GM12878 (cell line): Measurements from ENCODE around the gene SFT2D2. TPM values are rescaled to one million over a fixed set of nuclear protein-coding genes. Genes with fewer than 3 reads are reported as not detected.
"Not testable (repeated sequence)": the region's sequence is repeated elsewhere in the genome, so short reads cannot be mapped to it uniquely, and the experiment has no call there.

Experiments
- ATAC-seq: fragments of 200-7000 bp; cut with Tn5 transposase; 3 replicates; pipeline ENCODE4 v1.9.1; 2020; ENCODE audit warnings: mild to moderate bottlenecking, moderate library complexity
- BruUV-seq: library from RNA; stranded (reverse); fragments of 400-500 nt; replicated peaks from 2 replicates; lab custom pipeline; 2021; lab: Mats Ljungman, UMichigan
- CTCF ChIA-PET: fragments of 300-600 bp; sonication (Branson Sonifier 250); formaldehyde crosslinking; extraction: SDS; loops from one replicate; lab custom pipeline; 2021; ENCODE audit warnings: inconsistent platforms; lab: Yijun Ruan, JAX
- POLR2A ChIA-PET: fragments of 350-600 bp; formaldehyde crosslinking; extraction: SDS; loops from one replicate; lab custom pipeline; 2021; ENCODE audit warnings: inconsistent platforms; lab: Charles Lee
- RAD21 ChIA-PET: fragments of 300-600 bp; sonication (Branson Sonifier 250); formaldehyde crosslinking; loops from one replicate; lab custom pipeline; 2023; ENCODE audit warnings: antibody characterized with exemption; ENCODE audit not compliant: unreplicated experiment; lab: Charles Lee
- SMC1A ChIA-PET: fragments of 300-600 bp; sonication (Branson Sonifier 250); formaldehyde crosslinking; loops from one replicate; lab custom pipeline; 2023; ENCODE audit not compliant: unreplicated experiment, uncharacterized antibody; lab: Charles Lee
- DNase-seq: peaks from one replicate; pipeline ENCODE4 v3.0.0-alpha.2; 2011; ENCODE audit warnings: low read depth, low spot score
- FAIRE-seq: peaks from 3 replicates; lab custom pipeline; 2011; peaks lifted over from hg19 to GRCh38; lab: Jason Lieb, UNC
- H2AFZ ChIP-seq: 2 replicates; pipeline ENCODE4 v1.6.0; 2011; ENCODE audit warnings: low read depth, low read length, control low read depth; ENCODE audit not compliant: control insufficient read depth
- H3K27ac ChIP-seq: 2 replicates; pipeline ENCODE4 v1.5.1; 2011; ENCODE audit warnings: control low read depth; ENCODE audit not compliant: control insufficient read depth, insufficient read depth
- H3K27me3 ChIP-seq, 2 experiments: replicated peaks in 1 of 2; 2 replicates each; pipeline versions ENCODE4 v1.6.0 to v1.6.1; 2011; ENCODE audit warnings: low read length in 1 of 2; ENCODE audit not compliant: control insufficient read depth in 2 of 2, insufficient read depth in 2 of 2
- H3K36me3 ChIP-seq, 2 experiments: 2 replicates each; pipeline ENCODE4 v1.5.1; 2011; ENCODE audit warnings: low read length in 1 of 2; ENCODE audit not compliant: control insufficient read depth in 2 of 2, insufficient read depth in 2 of 2
- H3K4me1 ChIP-seq: 2 replicates; pipeline ENCODE4 v1.6.1; 2011; ENCODE audit warnings: mild to moderate bottlenecking, low read length, moderate library complexity, mixed read lengths; ENCODE audit not compliant: control insufficient read depth, insufficient read depth
- H3K4me2 ChIP-seq: 2 replicates; pipeline ENCODE4 v1.6.0; 2011; ENCODE audit warnings: control low read depth; ENCODE audit not compliant: control insufficient read depth, insufficient read depth
- H3K4me3 ChIP-seq: fragments of 200-600 bp; sonication (generic); 2 replicates; pipeline ENCODE4 v1.5.1; 2016
- H3K79me2 ChIP-seq: 2 replicates; pipeline ENCODE4 v1.6.0; 2011; ENCODE audit warnings: low read length; ENCODE audit not compliant: control insufficient read depth, insufficient read depth
- H3K9ac ChIP-seq: 2 replicates; pipeline ENCODE4 v1.8.0; 2011; ENCODE audit warnings: low read length, control low read depth, mixed read lengths; ENCODE audit not compliant: control insufficient read depth, insufficient read depth
- H3K9me3 ChIP-seq: replicated peaks from 3 replicates; pipeline ENCODE4 v1.5.1; 2011; ENCODE audit warnings: mild to moderate bottlenecking, low read length; ENCODE audit not compliant: control insufficient read depth, insufficient read depth
- H4K20me1 ChIP-seq: 2 replicates; pipeline ENCODE4 v1.6.0; 2011; ENCODE audit not compliant: control insufficient read depth, insufficient read depth
- ATF3 ChIP-seq: IDR thresholded peaks from 2 replicates; pipeline ENCODE4 v1.6.1; 2011; ENCODE audit warnings: low read depth, mild to moderate bottlenecking, low read length, moderate library complexity, borderline replicate concordance; ENCODE audit errors: extremely low read depth
- BHLHE40 ChIP-seq, 2 experiments: fragments of 450-650 bp in 1 of 2; IDR thresholded peaks; 2 replicates each; pipeline ENCODE4 v1.6.1; 2011 to 2017; ENCODE audit warnings: low read depth in 2 of 2, borderline replicate concordance in 1 of 2, improper control_type of control experiment in 1 of 2, low read length in 1 of 2, mild to moderate bottlenecking in 1 of 2
- E2F8 ChIP-seq: fragments of 450-650 bp; IDR thresholded peaks from 2 replicates; pipeline ENCODE4 v1.6.1; 2018; ENCODE audit warnings: mild to moderate bottlenecking, low read depth, moderate library complexity; ENCODE audit not compliant: partially characterized antibody
- GATAD2B ChIP-seq: fragments of 450-650 bp; conservative IDR thresholded peaks from 2 replicates; pipeline ENCODE4 v1.6.1; 2017; ENCODE audit warnings: low read depth, mild to moderate bottlenecking, moderate library complexity
- IRF3 ChIP-seq: fragments of 450-650 bp; IDR thresholded peaks from 2 replicates; pipeline ENCODE4 v1.6.1; 2014; ENCODE audit warnings: mild to moderate bottlenecking
- JUND ChIP-seq: IDR thresholded peaks from 2 replicates; pipeline ENCODE4 v1.6.1; 2012; ENCODE audit warnings: low read depth, mild to moderate bottlenecking, low read length, improper control_type of control experiment, moderate library complexity
- MLLT1 ChIP-seq: fragments of 450-650 bp; IDR thresholded peaks from 2 replicates; pipeline ENCODE4 v1.6.1; 2016; ENCODE audit warnings: mild to moderate bottlenecking
- MXI1 ChIP-seq: fragments of 150-350 bp; IDR thresholded peaks from 2 replicates; pipeline ENCODE4 v1.6.1; 2011; ENCODE audit warnings: low read depth, mild to moderate bottlenecking, inconsistent platforms, low read length, improper control_type of control experiment
- WGBS: methylation state at CpG from one replicate; pipeline ENCODE4 v1.1.6; 2016; ENCODE audit warnings: low lambda C conversion rate; ENCODE audit not compliant: insufficient replicate concordance, insufficient coverage; ENCODE audit errors: missing lambda C conversion rate; 5-methylcytosine and 5-hydroxymethylcytosine counted together
- in situ Hi-C: fragments of 300-500 bp; cut with MboI; formaldehyde crosslinking; loops from 9 replicates; pipeline ENCODE4 v1.14.3; 2018; ENCODE audit warnings: mixed read lengths
- intact Hi-C: fragments of 100-400 bp; cut with micrococcal nuclease; formaldehyde crosslinking; loops from one replicate; pipeline ENCODE4 v1.14.2; 2022; ENCODE audit not compliant: unreplicated experiment
- polyA plus RNA-seq, 11 experiments: library from polyadenylated mRNA; depleted of rRNA in 4 of 11; unstranded in 6 of 11; stranded (reverse) in 5 of 11; fragments of >200 nt; fragmentation: Nextera tagmentation in 4 of 11; fragmentation: Illumina TruSeq in 1 of 11; extraction: Ambion mirVana in 4 of 11; extraction: Trizol in 1 of 11; gene quantifications; 1 replicate in 1 of 11; 2 replicates in 10 of 11; pipeline versions ENCODE4 v1.2.1 to v1.2.3, GENCODE V29; 2011 to 2016; ENCODE audit warnings: inconsistent platforms in 2 of 11, missing spikeins in 2 of 11, low read depth in 1 of 11
- total RNA-seq, 4 experiments: library from RNA; depleted of rRNA in 3 of 4; stranded (reverse); fragments of >200 nt in 3 of 4; fragmentation: Illumina TruSeq in 1 of 4; extraction: Trizol in 1 of 4; gene quantifications; 2 replicates each; pipeline versions ENCODE4 v1.2.1 to v1.2.3, GENCODE V29; 2013 to 2021

The SFT2D2 gene
- total and polyA plus RNA-seq, 10 of the 15 experiments (the other 5 are each of a cell fraction or from before 2014, with no cell fraction given) = 5.6 to 49.6 (median 24.9) TPM

- RAD21 ChIA-PET, H3K9me3 ChIP-seq, H3K4me3 ChIP-seq, ATAC-seq, POLR2A ChIA-PET, H3K4me2 ChIP-seq, H3K36me3 ChIP-seq, H3K4me1 ChIP-seq, BruUV-seq, H3K9ac ChIP-seq, in situ Hi-C loops, FAIRE-seq, DNase-seq, H2AFZ ChIP-seq, H3K27ac ChIP-seq, H3K27me3 ChIP-seq, intact Hi-C loops, H4K20me1 ChIP-seq: not testable (repeated sequence)
- H3K79me2 ChIP-seq = peaks cover 36% of the 10 kb centered on the region
- WGBS = 94% methylated on average over 15 of the region's 15 CpGs
- 0 out of 2 replicates have a peak, but pooled peaks have one; percentile 28 for TF ChIP-seq MLLT1
- CTCF ChIA-PET = interaction anchor here (1.7 to 2.1 kb wide), 3 partner anchors 46 to 99 kb away, joined by 3 to 13 read pairs (median 10); partner anchors contain the start of gene SFT2D2
- SMC1A ChIA-PET = interaction anchor here (0.6 to 2.1 kb wide), 4 partner anchors 10 to 97 kb away, joined by 3 to 8 read pairs (median 3); partner anchors contain the start of gene SFT2D2
These were observed 44.6 kb upstream of the SFT2D2 start for GRCh38 chr1:168181063-168181720.

- ATAC-seq = no peak; the same call in 2 of the 3 replicates
- CTCF ChIA-PET = interaction anchor here (1.6 to 2.6 kb wide), 3 partner anchors 11 to 39 kb away, joined by 4 to 9 read pairs (median 4); partner anchors contain the start of gene SFT2D2
- TF ChIP-seq E2F8 (no peak), BHLHE40 (IDR thresholded peaks at IDR 0.05; ENCODE audit: borderline replicate concordance in 1 of 2, low read depth in 2 of 2, low read length in 1 of 2) (no peak), ATF3 (no peak), JUND (no peak), MXI1 (no peak), IRF3 (no peak), GATAD2B (no peak)
These were observed 38.6 kb upstream of the SFT2D2 start for GRCh38 chr1:168187177-168187576.

More at GRCh38 chr1:168187177-168187576, 38.6 kb upstream of the SFT2D2 start:
- SMC1A ChIA-PET = interaction anchor here (1.1 kb wide), 1 partner anchor 8 kb away, joined by 3 read pairs; no protein-coding TSS in a partner anchor
- H3K4me2 ChIP-seq = no peak overlapping the region
- no TSS peak for BruUV-seq
- no peaks in the 10 kb centered on the region for H3K9me3 ChIP-seq
- DNase-seq (no peak), FAIRE-seq (no peak)
- H2AFZ ChIP-seq = no peak overlapping the region
- intact Hi-C loops (no loop called here), in situ Hi-C loops (no loop called here)
- H3K4me3 ChIP-seq = no peak overlapping the region
- H3K36me3 ChIP-seq = peaks cover 0 to 2% of the 10 kb centered on the region in 2 experiments; a peak in 3 of 4 replicates
- RAD21 ChIA-PET = interaction anchor here (1.2 to 1.4 kb wide), 2 partner anchors 39 to 156 kb away, joined by 3 to 4 read pairs; partner anchors contain the start of gene SFT2D2
- H3K9ac ChIP-seq = no peak overlapping the region
- no peaks in the 10 kb centered on the region for H3K27me3 ChIP-seq
- H3K27ac ChIP-seq = no peak overlapping the region
- POLR2A ChIA-PET = interaction anchor here (0.9 kb wide), 1 partner anchor 8 kb away, joined by 3 read pairs; the partner anchor contains the start of gene TIPRL
- H3K79me2 ChIP-seq = peaks cover 6% of the 10 kb centered on the region
- no peaks in the 10 kb centered on the region for H4K20me1 ChIP-seq
- H3K4me1 ChIP-seq = no peaks in the 10 kb centered on the region
